HG03469 (cell line): ENCODE measurements around the gene PAK1.

Experiments
- ATAC-seq: cut with Tn5 transposase; IDR thresholded peaks from one replicate; pipeline ENCODE4 v1.9.1; 2021; ENCODE audit warnings: mild to moderate bottlenecking, moderate library complexity, moderate number of reproducible peaks; ENCODE audit not compliant: unreplicated experiment

Gene PAK1

GRCh38 chr11:77475206-77475605, 1.3 kb upstream of the PAK1 start:
- no peak for ATAC-seq

- ATAC-seq: no peak
Measured at GRCh38 chr11:77474684-77475060, 778 bp upstream of the PAK1 start.

- no peak for ATAC-seq
Measured at GRCh38 chr11:77472991-77473800, 698 bp downstream of the PAK1 start.

- no peak for ATAC-seq
Measured at GRCh38 chr11:77471558-77472193, 2.2 kb downstream of the PAK1 start.

- ATAC-seq: no peak
Measured at GRCh38 chr11:77470971-77471370, 2.9 kb downstream of the PAK1 start.

GRCh38 chr11:77470504-77470903, 3.4 kb downstream of the PAK1 start:
- ATAC-seq: peak; percentile 31

GRCh38 chr11:77468527-77468926, 5.4 kb downstream of the PAK1 start:
- no peak for ATAC-seq

- ATAC-seq: no peak
Measured at GRCh38 chr11:77467993-77468392, 5.9 kb downstream of the PAK1 start.

- no peak for ATAC-seq
Measured at GRCh38 chr11:77467233-77467632, 6.7 kb downstream of the PAK1 start.

- no peak for ATAC-seq
Measured at GRCh38 chr11:77457340-77457739, 16.6 kb downstream of the PAK1 start.

GRCh38 chr11:77455740-77456139, 18.2 kb downstream of the PAK1 start:
- no peak for ATAC-seq

GRCh38 chr11:77454867-77455655, 18.8 kb downstream of the PAK1 start:
- ATAC-seq: no peak

- ATAC-seq: no peak
Measured at GRCh38 chr11:77450227-77450626, 23.7 kb downstream of the PAK1 start.

- no peak for ATAC-seq
Measured at GRCh38 chr11:77449784-77450183, 24.1 kb downstream of the PAK1 start.

- ATAC-seq: peak; percentile 42
Measured at GRCh38 chr11:77449060-77449521, 24.8 kb downstream of the PAK1 start.

GRCh38 chr11:77448269-77448668, 25.6 kb downstream of the PAK1 start:
- no peak for ATAC-seq

GRCh38 chr11:77446911-77447629, 26.8 kb downstream of the PAK1 start:
- no peak for ATAC-seq

GRCh38 chr11:77444261-77444660, 29.6 kb downstream of the PAK1 start:
- no peak for ATAC-seq

- no peak for ATAC-seq
Measured at GRCh38 chr11:77442394-77443053, 31.4 kb downstream of the PAK1 start.

GRCh38 chr11:77441426-77441825, 32.5 kb downstream of the PAK1 start:
- no peak for ATAC-seq
